HG03565 (cell line): ENCODE results near the gene RPE.

Experiments
- ATAC-seq: cut with Tn5 transposase; IDR thresholded peaks from one replicate; pipeline ENCODE4 v1.9.1; 2021; ENCODE audit warnings: mild to moderate bottlenecking, moderate library complexity; ENCODE audit not compliant: unreplicated experiment

The RPE gene

GRCh38 chr2:210002158-210003157 is at the start of gene RPE:
Gene RPE, plus strand, starts transcription at chr2:210002638. Its CDS starts 24 bp downstream, at chr2:210002662.
- peak; percentile 99 for ATAC-seq

GRCh38 chr2:209956271-209956670 is 46.2 kb upstream of the RPE start:
- no peak for ATAC-seq

- ATAC-seq = no peak
Observed at GRCh38 chr2:209958016-209958415, 44.4 kb upstream of the RPE start.

- ATAC-seq = no peak
Observed at GRCh38 chr2:209960045-209960444, 42.4 kb upstream of the RPE start.

- ATAC-seq = peak; percentile 96
Observed at GRCh38 chr2:209960676-209961630, 41.5 kb upstream of the RPE start.

GRCh38 chr2:209965723-209966122 is 36.7 kb upstream of the RPE start:
- ATAC-seq = no peak

GRCh38 chr2:209969692-209970091 is 32.7 kb upstream of the RPE start:
- no peak for ATAC-seq

- no peak for ATAC-seq
Observed at GRCh38 chr2:209970271-209970670, 32.2 kb upstream of the RPE start.

GRCh38 chr2:209970711-209971110 is 31.7 kb upstream of the RPE start:
- no peak for ATAC-seq

GRCh38 chr2:209973328-209973727 is 29.1 kb upstream of the RPE start:
- no peak for ATAC-seq

GRCh38 chr2:209974576-209974975 is 27.9 kb upstream of the RPE start:
- no peak for ATAC-seq

- ATAC-seq = peak; percentile 52
Observed at GRCh38 chr2:209976698-209977385, 25.6 kb upstream of the RPE start.

- ATAC-seq = no peak
Observed at GRCh38 chr2:209977386-209978239, 24.8 kb upstream of the RPE start.

- no peak for ATAC-seq
Observed at GRCh38 chr2:209984291-209984690, 18.1 kb upstream of the RPE start.

- ATAC-seq = no peak
Observed at GRCh38 chr2:209985874-209986273, 16.6 kb upstream of the RPE start.

GRCh38 chr2:209986415-209986814 is 16.0 kb upstream of the RPE start:
- no peak for ATAC-seq

GRCh38 chr2:209988010-209988409 is 14.4 kb upstream of the RPE start:
- peak; percentile 44 for ATAC-seq

- ATAC-seq = no peak
Observed at GRCh38 chr2:209990838-209991237, 11.6 kb upstream of the RPE start.

GRCh38 chr2:209993968-209994367 is 8.5 kb upstream of the RPE start:
- no peak for ATAC-seq

GRCh38 chr2:209998596-209998995 is 3.8 kb upstream of the RPE start:
- no peak for ATAC-seq
